H1 (cell line): Measurements from ENCODE around the gene DOCK11. TPM values are rescaled to one million over a fixed set of nuclear protein-coding genes. Genes with fewer than 3 reads are reported as not detected.

Source experiments
- TAF7 ChIP-seq: optimal IDR thresholded peaks from 2 replicates; pipeline ENCODE3; 2011; ENCODE audit warnings: low read depth, mild to moderate bottlenecking, inconsistent platforms, low read length, moderate library complexity, borderline replicate concordance
- polyA plus RNA-seq, 7 experiments: library from polyadenylated mRNA; depleted of rRNA in 3 of 7; stranded (reverse) in 5 of 7; unstranded in 2 of 7; fragments of >200 nt in 5 of 7; fragments of 200-250 nt in 2 of 7; gene quantifications; 1 replicate in 5 of 7; 2 replicates in 1 of 7; 4 replicates in 1 of 7; pipeline versions ENCODE4 v1.2.1 to v1.2.3, GENCODE V29; 2011 to 2013; ENCODE audit warnings: missing spikeins in 2 of 7, mixed read lengths in 2 of 7
- total RNA-seq: library from RNA; stranded (reverse); fragmentation: NEBNext Ultra II Directional; extraction: Animal tissue kit (Norgen Biotek cat#: 25700); gene quantifications from 2 replicates; pipeline ENCODE4 v1.2.1, GENCODE V29; 2021

The DOCK11 gene
- total and polyA plus RNA-seq, 2 of the 8 experiments (the other 6 are each of a cell fraction or from before 2014, with no cell fraction given) = 4.9 to 12.0 TPM

DNA sequence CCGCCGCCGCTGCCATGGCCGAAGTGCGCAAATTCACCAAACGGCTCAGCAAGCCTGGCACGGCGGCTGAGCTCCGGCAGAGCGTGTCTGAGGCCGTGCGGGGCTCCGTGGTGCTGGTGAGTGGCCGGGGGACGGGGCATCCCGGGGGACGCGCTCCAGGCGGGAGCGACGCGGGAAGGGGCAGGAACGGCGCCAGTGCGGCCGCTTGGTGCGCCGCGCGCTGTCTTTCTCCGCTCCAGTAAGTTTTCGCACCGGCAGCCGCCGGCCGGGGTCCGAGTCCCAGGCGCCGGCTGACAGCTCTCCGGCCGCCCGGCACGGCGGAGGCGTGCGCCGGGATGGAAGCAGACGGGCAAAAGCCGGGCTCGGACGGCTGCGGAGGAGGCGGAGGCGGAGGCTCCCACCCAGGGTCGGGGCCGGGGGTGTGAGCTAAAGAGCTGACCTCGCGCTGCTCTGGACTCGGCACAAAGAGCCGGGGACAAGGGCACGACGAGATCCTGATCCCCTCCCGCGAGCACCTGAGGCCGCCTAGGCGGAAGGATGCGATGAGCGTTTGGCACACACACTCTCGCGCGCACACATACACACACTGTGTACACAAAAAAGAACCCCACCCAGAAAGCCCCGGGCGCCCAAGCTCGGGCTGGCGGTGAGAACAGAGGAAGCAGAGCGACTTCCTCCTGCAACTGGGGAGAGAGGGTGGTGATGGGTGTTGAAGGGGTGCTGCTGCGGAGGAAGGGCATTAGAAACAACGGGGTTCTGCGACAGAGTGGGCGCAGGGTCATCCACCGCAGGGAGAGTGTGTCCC, 545 bp downstream of the DOCK11 start (continued):
- TF ChIP-seq TAF7 = no peak
